ENCODE measurements around the gene SNAP25.

DNA sequence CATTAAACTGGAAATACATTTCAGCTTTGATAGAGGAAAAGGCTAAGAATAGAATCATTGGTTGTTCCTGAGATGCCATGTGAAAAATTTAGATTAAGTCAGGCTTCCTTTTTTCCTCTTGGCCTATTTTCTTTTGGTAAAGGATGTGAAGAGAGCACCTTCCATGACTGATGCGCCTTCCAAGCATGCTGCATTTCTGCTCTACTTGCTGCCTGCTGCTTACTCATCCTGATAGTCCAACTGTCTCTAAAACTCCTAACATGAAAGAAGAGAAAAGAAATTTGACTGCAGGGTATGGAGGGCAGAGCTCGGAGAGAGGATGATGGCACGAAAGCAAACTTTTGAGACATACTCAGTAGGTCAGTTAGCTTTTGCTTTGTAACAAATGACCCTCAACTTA lies 28.8 kb downstream of the SNAP25 start:
- TF ChIP-seq, protein P1, sequence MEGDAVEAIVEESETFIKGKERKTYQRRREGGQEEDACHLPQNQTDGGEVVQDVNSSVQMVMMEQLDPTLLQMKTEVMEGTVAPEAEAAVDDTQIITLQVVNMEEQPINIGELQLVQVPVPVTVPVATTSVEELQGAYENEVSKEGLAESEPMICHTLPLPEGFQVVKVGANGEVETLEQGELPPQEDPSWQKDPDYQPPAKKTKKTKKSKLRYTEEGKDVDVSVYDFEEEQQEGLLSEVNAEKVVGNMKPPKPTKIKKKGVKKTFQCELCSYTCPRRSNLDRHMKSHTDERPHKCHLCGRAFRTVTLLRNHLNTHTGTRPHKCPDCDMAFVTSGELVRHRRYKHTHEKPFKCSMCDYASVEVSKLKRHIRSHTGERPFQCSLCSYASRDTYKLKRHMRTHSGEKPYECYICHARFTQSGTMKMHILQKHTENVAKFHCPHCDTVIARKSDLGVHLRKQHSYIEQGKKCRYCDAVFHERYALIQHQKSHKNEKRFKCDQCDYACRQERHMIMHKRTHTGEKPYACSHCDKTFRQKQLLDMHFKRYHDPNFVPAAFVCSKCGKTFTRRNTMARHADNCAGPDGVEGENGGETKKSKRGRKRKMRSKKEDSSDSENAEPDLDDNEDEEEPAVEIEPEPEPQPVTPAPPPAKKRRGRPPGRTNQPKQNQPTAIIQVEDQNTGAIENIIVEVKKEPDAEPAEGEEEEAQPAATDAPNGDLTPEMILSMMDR (conservative IDR thresholded peaks at IDR 0.05), result no peak
- no peak for TF ChIP-seq EZH2 (IDR thresholded peaks at IDR 0.05; ENCODE audit: low read depth)

All from PC-9 (cell line).